CD14-positive monocyte (primary cell): ENCODE measurements around the gene LENG1. TPM values are rescaled to one million over a fixed set of nuclear protein-coding genes. Genes with fewer than 3 reads are reported as not detected.
"Not testable (repeated sequence)": the region's sequence is repeated elsewhere in the genome, so short reads cannot be mapped to it uniquely, and the experiment has no call there.

Experiments
- DNase-seq, 3 donors: peaks; one replicate each; pipeline ENCODE4 v3.0.0-alpha.2; 2011 to 2022
- H2AFZ ChIP-seq: 2 replicates; pipeline ENCODE4 v1.6.0; 2012; ENCODE audit warnings: mild to moderate bottlenecking, low read depth, low read length, inconsistent platforms; ENCODE audit not compliant: insufficient read depth, poor library complexity, severe bottlenecking
- H3K27ac ChIP-seq, 2 donors: 1 replicate in 1 of 2; 2 replicates in 1 of 2; pipeline ENCODE4 v1.5.1; 2012 to 2013; ENCODE audit warnings: low read length in 2 of 2, control low read depth in 1 of 2, inconsistent platforms in 1 of 2, low read depth in 1 of 2, mild to moderate bottlenecking in 1 of 2
- H3K27me3 ChIP-seq, 2 donors: one replicate each; pipeline versions ENCODE4 v1.6.0 to v1.6.1; 2011 to 2013; ENCODE audit warnings: low read length in 2 of 2; ENCODE audit not compliant: control insufficient read depth in 2 of 2, insufficient read depth in 2 of 2
- H3K36me3 ChIP-seq, 2 donors: replicated peaks in 1 of 2; 1 replicate in 1 of 2; 2 replicates in 1 of 2; pipeline versions ENCODE4 v1.5.1 to v1.6.1; 2012 to 2013; ENCODE audit warnings: low read length in 2 of 2, control low read depth in 1 of 2, inconsistent platforms in 1 of 2, mild to moderate bottlenecking in 1 of 2; ENCODE audit not compliant: insufficient read depth in 2 of 2, control insufficient read depth in 1 of 2
- H3K4me1 ChIP-seq, 2 donors: 1 replicate in 1 of 2; 2 replicates in 1 of 2; pipeline versions ENCODE4 v1.5.1 to v1.6.1; 2012 to 2013; ENCODE audit warnings: low read length in 2 of 2, control low read depth in 1 of 2, inconsistent platforms in 1 of 2, mild to moderate bottlenecking in 1 of 2, moderate library complexity in 1 of 2; ENCODE audit not compliant: insufficient read depth in 2 of 2, control insufficient read depth in 1 of 2
- H3K4me2 ChIP-seq: replicated peaks from 2 replicates; pipeline ENCODE3; 2012; ENCODE audit warnings: low read length, moderate library complexity, mild to moderate bottlenecking; ENCODE audit not compliant: poor library complexity, severe bottlenecking; ENCODE audit errors: extremely low read depth
- H3K4me3 ChIP-seq, 3 experiments: fragments of 200-600 bp in 1 of 3; sonication (generic) in 1 of 3; replicated peaks in 1 of 3; 1 replicate in 2 of 3; 2 replicates in 1 of 3; pipeline ENCODE4 v1.5.1; 2011 to 2013; ENCODE audit warnings: low read length in 3 of 3, mild to moderate bottlenecking in 3 of 3, control low read depth in 2 of 3, low read depth in 2 of 3, inconsistent platforms in 1 of 3, moderate library complexity in 1 of 3
- H3K79me2 ChIP-seq: 2 replicates; pipeline ENCODE4 v1.6.0; 2012; ENCODE audit warnings: mild to moderate bottlenecking, control low read depth, inconsistent platforms, low read length, moderate library complexity; ENCODE audit not compliant: insufficient read depth
- H3K9ac ChIP-seq: 2 replicates; pipeline ENCODE4 v1.6.0; 2017; ENCODE audit warnings: low read length, mild to moderate bottlenecking; ENCODE audit not compliant: insufficient read depth, poor library complexity, severe bottlenecking
- H3K9me3 ChIP-seq, 2 donors: replicated peaks in 1 of 2; 1 replicate in 1 of 2; 2 replicates in 1 of 2; pipeline versions ENCODE4 v1.5.1 to v1.6.1; 2012 to 2013; ENCODE audit warnings: low read length in 2 of 2, control low read depth in 1 of 2; ENCODE audit not compliant: control insufficient read depth in 1 of 2, insufficient read depth in 1 of 2
- H4K20me1 ChIP-seq: 2 replicates; pipeline ENCODE4 v1.6.0; 2012; ENCODE audit warnings: mild to moderate bottlenecking, low read length, control low read depth, moderate library complexity; ENCODE audit not compliant: insufficient read depth
- H3K27ac Mint-ChIP-seq, 7 donors: one replicate each; pipeline ENCODE4 v1.8.0; 2020; ENCODE audit warnings: mild to moderate bottlenecking in 7 of 7, mixed read lengths in 7 of 7, moderate library complexity in 6 of 7, inconsistent platforms in 2 of 7
- H3K27me3 Mint-ChIP-seq, 3 donors: one replicate each; pipeline ENCODE4 v1.8.0; 2021 to 2022; ENCODE audit warnings: low read depth in 3 of 3, mild to moderate bottlenecking in 3 of 3, mixed read lengths in 3 of 3, moderate library complexity in 3 of 3, inconsistent platforms in 1 of 3
- H3K36me3 Mint-ChIP-seq, 2 donors: one replicate each; pipeline ENCODE4 v1.8.0; 2020; ENCODE audit warnings: mixed read lengths in 2 of 2, inconsistent platforms in 1 of 2, mild to moderate bottlenecking in 1 of 2
- H3K4me1 Mint-ChIP-seq: one replicate; pipeline ENCODE4 v1.8.0; 2020; ENCODE audit warnings: mild to moderate bottlenecking, mixed read lengths
- H3K4me3 Mint-ChIP-seq, 2 donors: one replicate each; pipeline ENCODE4 v1.8.0; 2020; ENCODE audit warnings: mild to moderate bottlenecking in 2 of 2, mixed read lengths in 2 of 2, moderate library complexity in 1 of 2
- H3K9me3 Mint-ChIP-seq, 7 donors: one replicate each; pipeline ENCODE4 v1.8.0; 2020 to 2022; ENCODE audit warnings: mixed read lengths in 7 of 7, mild to moderate bottlenecking in 6 of 7, moderate library complexity in 6 of 7, inconsistent platforms in 2 of 7
- CTCF ChIP-seq: fragments of 200-600 bp; IDR thresholded peaks from one replicate; pipeline ENCODE4 v1.8.0; 2022; ENCODE audit warnings: antibody characterized with exemption, mild to moderate bottlenecking
- WGBS: methylation state at CpG from one replicate; pipeline ENCODE4 v1.1.5; 2013; ENCODE audit warnings: missing lambda C conversion rate; ENCODE audit not compliant: insufficient coverage; 5-methylcytosine and 5-hydroxymethylcytosine counted together
- intact Hi-C, 2 donors: fragments of 100-400 bp; cut with micrococcal nuclease; formaldehyde crosslinking; loops; one replicate each; pipeline versions ENCODE4 v1.15.0 to v1.15.1; 2023
- polyA plus RNA-seq, 3 donors: library from polyadenylated mRNA; depleted of rRNA in 1 of 3; unstranded in 2 of 3; stranded (reverse) in 1 of 3; fragments of 300-500 nt in 2 of 3; fragments of >200 nt in 1 of 3; fragmentation: Illumina TruSeq in 2 of 3; gene quantifications; 1 replicate in 2 of 3; 2 replicates in 1 of 3; pipeline ENCODE4 v1.2.3, GENCODE V29; 2012 to 2021

The LENG1 gene
- polyA plus RNA-seq, 3 donors = 3.4 to 5.4 (median 4.2) TPM

- peaks cover 9% of the 10 kb centered on the region in 2 donors for H3K36me3 ChIP-seq
- no peak within 1 kb of the TSS for H2AFZ ChIP-seq
- H3K4me1 Mint-ChIP-seq = peaks cover 21% of the 10 kb centered on the region
- TF ChIP-seq CTCF = no peak
- H3K4me1 ChIP-seq = peaks cover 21 to 29% of the 10 kb centered on the region in 2 donors
- peak within 1 kb of the TSS in 2 of 7 donors; percentile 25 to 45 for H3K27ac Mint-ChIP-seq
- peaks cover 0 to 8% (median 1%) of the 10 kb centered on the region in 3 donors for H3K27me3 Mint-ChIP-seq
- H3K27me3 ChIP-seq = no peaks in the 10 kb centered on the region
- peak within 1 kb of the TSS in 1 of 2 donors; percentile 21 for H3K4me3 Mint-ChIP-seq
- WGBS = 25% methylated on average over 11 of the region's 13 CpGs
- H3K79me2 ChIP-seq = no peaks in the 10 kb centered on the region
- H4K20me1 ChIP-seq = no peaks in the 10 kb centered on the region
- H3K27ac ChIP-seq = no peak within 1 kb of the TSS
- intact Hi-C loops = loop anchor here in 1 of 2 donors (5.0 kb wide), 1 partner anchor 155 kb away; no protein-coding TSS in a partner anchor
- no peaks in the 10 kb centered on the region for H3K9me3 ChIP-seq
- H3K36me3 Mint-ChIP-seq = peaks cover 9 to 32% of the 10 kb centered on the region in 2 donors
- H3K4me3 ChIP-seq = no peak within 1 kb of the TSS
- DNase-seq = peak in 1 of 3 donors; percentile 18
- H3K9me3 Mint-ChIP-seq = peaks cover 0 to 4% (median 0%) of the 10 kb centered on the region in 7 donors
- H3K9ac ChIP-seq = no peak within 1 kb of the TSS
- H3K4me2 ChIP-seq = no peak within 1 kb of the TSS
Observed at GRCh38 chr19:54172471-54173358, 13.2 kb upstream of the LENG1 start, which contains the start of gene TMC4. TSS of gene TMC4 (minus strand) at chr19:54173160. CDS start at chr19:54173117, 43 bp downstream.

GRCh38 chr19:54171736-54172431 lies 12.4 kb upstream of the LENG1 start:
- not testable (repeated sequence) for H3K4me3 ChIP-seq, H4K20me1 ChIP-seq, H3K27ac Mint-ChIP-seq, H3K27me3 ChIP-seq, H3K79me2 ChIP-seq, H3K36me3 ChIP-seq, H3K9me3 ChIP-seq, H3K9ac ChIP-seq, H3K4me3 Mint-ChIP-seq, H3K4me2 ChIP-seq, H3K9me3 Mint-ChIP-seq, DNase-seq, H3K27me3 Mint-ChIP-seq, H2AFZ ChIP-seq, H3K27ac ChIP-seq
- peaks cover 9 to 26% of the 10 kb centered on the region in 2 donors for H3K36me3 Mint-ChIP-seq
- peaks cover 21% of the 10 kb centered on the region for H3K4me1 Mint-ChIP-seq
- 94% methylated on average over 5 of the region's 23 CpGs for WGBS
- peaks cover 21 to 33% of the 10 kb centered on the region in 2 donors for H3K4me1 ChIP-seq
- intact Hi-C loops = loop anchor here in 1 of 2 donors (5.0 kb wide), 1 partner anchor 155 kb away; no protein-coding TSS in a partner anchor
